ENCODE results near the gene DNAJC8.

The DNAJC8 gene

GRCh38 chr1:28194326-28195035 is 38.3 kb downstream of the DNAJC8 start:
- TF ChIP-seq TEAD4 (IDR thresholded peaks at IDR 0.05), result no peak
- no peak for TF ChIP-seq EGR1 (IDR thresholded peaks at IDR 0.05)
- TF ChIP-seq FOXM1 (IDR thresholded peaks at IDR 0.05; ENCODE audit: borderline replicate concordance, low read depth), result no peak
- TF ChIP-seq, protein P1, sequence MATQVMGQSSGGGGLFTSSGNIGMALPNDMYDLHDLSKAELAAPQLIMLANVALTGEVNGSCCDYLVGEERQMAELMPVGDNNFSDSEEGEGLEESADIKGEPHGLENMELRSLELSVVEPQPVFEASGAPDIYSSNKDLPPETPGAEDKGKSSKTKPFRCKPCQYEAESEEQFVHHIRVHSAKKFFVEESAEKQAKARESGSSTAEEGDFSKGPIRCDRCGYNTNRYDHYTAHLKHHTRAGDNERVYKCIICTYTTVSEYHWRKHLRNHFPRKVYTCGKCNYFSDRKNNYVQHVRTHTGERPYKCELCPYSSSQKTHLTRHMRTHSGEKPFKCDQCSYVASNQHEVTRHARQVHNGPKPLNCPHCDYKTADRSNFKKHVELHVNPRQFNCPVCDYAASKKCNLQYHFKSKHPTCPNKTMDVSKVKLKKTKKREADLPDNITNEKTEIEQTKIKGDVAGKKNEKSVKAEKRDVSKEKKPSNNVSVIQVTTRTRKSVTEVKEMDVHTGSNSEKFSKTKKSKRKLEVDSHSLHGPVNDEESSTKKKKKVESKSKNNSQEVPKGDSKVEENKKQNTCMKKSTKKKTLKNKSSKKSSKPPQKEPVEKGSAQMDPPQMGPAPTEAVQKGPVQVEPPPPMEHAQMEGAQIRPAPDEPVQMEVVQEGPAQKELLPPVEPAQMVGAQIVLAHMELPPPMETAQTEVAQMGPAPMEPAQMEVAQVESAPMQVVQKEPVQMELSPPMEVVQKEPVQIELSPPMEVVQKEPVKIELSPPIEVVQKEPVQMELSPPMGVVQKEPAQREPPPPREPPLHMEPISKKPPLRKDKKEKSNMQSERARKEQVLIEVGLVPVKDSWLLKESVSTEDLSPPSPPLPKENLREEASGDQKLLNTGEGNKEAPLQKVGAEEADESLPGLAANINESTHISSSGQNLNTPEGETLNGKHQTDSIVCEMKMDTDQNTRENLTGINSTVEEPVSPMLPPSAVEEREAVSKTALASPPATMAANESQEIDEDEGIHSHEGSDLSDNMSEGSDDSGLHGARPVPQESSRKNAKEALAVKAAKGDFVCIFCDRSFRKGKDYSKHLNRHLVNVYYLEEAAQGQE (IDR thresholded peaks at IDR 0.05; ENCODE audit: low read depth), result no peak
- no peak for TF ChIP-seq CEBPB (IDR thresholded peaks at IDR 0.05)
- no peak for TF ChIP-seq TCF12 (IDR thresholded peaks at IDR 0.05; ENCODE audit: low read depth)
- TF ChIP-seq TAF1 (IDR thresholded peaks at IDR 0.05; ENCODE audit: low read depth), result no peak
- TF ChIP-seq CREB1 (IDR thresholded peaks at IDR 0.05; ENCODE audit: low read depth), result no peak
- TF ChIP-seq ZBTB7A (IDR thresholded peaks at IDR 0.05; ENCODE audit: low read depth), result no peak
- no peak for TF ChIP-seq YY1 (IDR thresholded peaks at IDR 0.05; ENCODE audit: low read depth)
- TF ChIP-seq EP300 (IDR thresholded peaks at IDR 0.05; ENCODE audit: borderline replicate concordance), result no peak
- TF ChIP-seq RAD21 (IDR thresholded peaks at IDR 0.05; ENCODE audit: low read depth), result no peak
- no peak for TF ChIP-seq NFIC (IDR thresholded peaks at IDR 0.05)
- no peak for TF ChIP-seq MAX (IDR thresholded peaks at IDR 0.05)
- TF ChIP-seq USF1 (IDR thresholded peaks at IDR 0.05), result no peak

DNA sequence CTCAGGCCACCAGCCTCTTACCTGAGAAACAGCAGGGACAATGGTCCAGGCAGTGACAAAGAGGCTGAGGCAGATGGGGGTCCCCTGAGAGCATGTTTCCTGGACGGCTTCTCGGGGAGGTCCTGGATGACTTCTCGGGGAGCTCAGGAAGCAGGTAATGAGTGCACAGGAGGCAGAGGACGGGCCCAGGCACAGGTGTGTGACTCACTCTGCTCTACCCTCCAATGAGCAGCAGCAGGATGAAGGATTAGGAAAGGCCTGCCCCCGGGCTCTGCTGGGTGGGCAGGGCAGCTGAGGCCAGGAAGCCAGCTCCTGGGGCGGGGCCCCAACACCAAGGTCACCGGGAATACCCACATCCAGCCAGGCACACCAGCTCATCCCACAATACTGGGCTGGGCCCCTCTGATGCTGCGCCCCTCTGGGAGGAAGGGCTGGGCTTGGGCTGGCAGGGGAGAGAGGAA is 39.1 kb downstream of the DNAJC8 start:
- TF ChIP-seq TAF1 (IDR thresholded peaks at IDR 0.05; ENCODE audit: low read depth) (no peak), ZBTB7A (IDR thresholded peaks at IDR 0.05; ENCODE audit: low read depth) (no peak), CEBPB (IDR thresholded peaks at IDR 0.05) (no peak), MAX (IDR thresholded peaks at IDR 0.05) (no peak)

DNA sequence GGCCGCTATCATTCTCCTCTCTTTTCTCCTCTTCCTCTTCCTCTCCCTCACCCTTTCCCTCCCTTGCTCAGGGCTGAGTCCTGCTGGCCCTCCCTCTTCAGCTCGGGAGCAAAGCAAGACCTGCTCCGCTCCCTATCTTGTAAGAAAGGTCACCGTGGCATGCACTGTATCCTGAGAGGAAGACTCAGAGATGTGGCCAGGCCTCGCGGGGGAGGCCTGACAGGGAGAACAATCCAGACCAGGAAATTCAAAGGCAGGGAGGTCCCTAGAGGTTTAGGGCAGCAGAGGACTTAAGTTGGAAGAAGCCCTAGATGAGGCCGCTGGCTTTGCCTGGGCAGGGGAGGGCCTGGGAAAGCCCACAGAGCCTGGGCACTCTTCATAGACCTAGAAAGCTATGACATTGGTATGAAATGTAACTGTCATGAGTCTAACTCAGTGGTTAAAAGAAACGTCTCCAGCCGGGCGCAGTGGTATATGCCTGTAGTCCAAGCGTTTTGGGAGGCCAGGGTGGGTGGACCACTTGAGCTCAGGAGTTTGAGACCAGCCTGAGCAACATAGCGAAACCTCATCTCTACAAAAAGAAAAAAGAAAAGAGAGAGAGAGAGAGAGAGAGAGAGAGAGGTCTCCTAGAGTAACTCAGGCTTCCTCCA is 41.7 kb downstream of the DNAJC8 start:
- TF ChIP-seq MAX (IDR thresholded peaks at IDR 0.05) (no peak), TCF12 (IDR thresholded peaks at IDR 0.05; ENCODE audit: low read depth) (no peak)

DNA sequence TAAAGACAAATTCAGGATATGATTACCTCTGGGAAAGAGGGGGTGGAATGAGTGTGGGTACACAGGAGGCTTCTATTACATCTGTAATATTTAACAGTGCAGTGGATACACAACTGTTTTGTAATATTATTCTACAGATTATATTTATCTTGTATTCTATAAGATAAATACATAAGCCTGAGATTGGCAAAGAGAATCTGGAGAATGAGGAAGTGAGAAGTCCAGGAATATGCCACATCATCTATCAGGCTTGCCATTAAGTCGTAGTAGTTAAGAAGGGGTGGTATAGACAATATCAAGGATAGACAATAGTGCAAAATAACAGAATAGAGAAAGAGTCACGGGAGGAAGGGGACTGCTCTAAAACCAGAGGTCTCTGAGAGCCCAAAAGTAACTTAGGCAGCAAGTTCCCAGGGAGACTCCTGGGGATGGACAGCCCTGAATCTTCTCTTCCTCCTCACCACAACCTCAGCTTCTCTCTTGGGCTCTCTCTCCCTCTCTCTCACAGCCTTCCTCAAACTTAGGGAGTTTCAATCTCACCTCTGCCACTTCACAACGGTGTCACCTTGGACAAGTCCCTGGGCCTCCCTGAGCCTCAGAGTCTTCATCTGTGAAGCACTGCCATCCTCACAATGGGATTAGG is 42.4 kb downstream of the DNAJC8 start:
- no peak for TF ChIP-seq RAD21 (IDR thresholded peaks at IDR 0.05; ENCODE audit: low read depth)
- no peak for TF ChIP-seq TCF12 (IDR thresholded peaks at IDR 0.05; ENCODE audit: low read depth)
- TF ChIP-seq EGR1 (IDR thresholded peaks at IDR 0.05), result no peak
- no peak for TF ChIP-seq CREB1 (IDR thresholded peaks at IDR 0.05; ENCODE audit: low read depth)
- TF ChIP-seq FOXM1 (IDR thresholded peaks at IDR 0.05; ENCODE audit: borderline replicate concordance, low read depth), result no peak
- TF ChIP-seq, protein P1 (IDR thresholded peaks at IDR 0.05; ENCODE audit: low read depth), result no peak
- TF ChIP-seq USF1 (IDR thresholded peaks at IDR 0.05), result no peak
- TF ChIP-seq TAF1 (IDR thresholded peaks at IDR 0.05; ENCODE audit: low read depth), result no peak
- TF ChIP-seq EP300 (IDR thresholded peaks at IDR 0.05; ENCODE audit: borderline replicate concordance), result no peak
- no peak for TF ChIP-seq CEBPB (IDR thresholded peaks at IDR 0.05)
- no peak for TF ChIP-seq ZBTB7A (IDR thresholded peaks at IDR 0.05; ENCODE audit: low read depth)
- no peak for TF ChIP-seq MAX (IDR thresholded peaks at IDR 0.05)
- no peak for TF ChIP-seq YY1 (IDR thresholded peaks at IDR 0.05; ENCODE audit: low read depth)
- no peak for TF ChIP-seq TEAD4 (IDR thresholded peaks at IDR 0.05)

- TF ChIP-seq EGR1 (IDR thresholded peaks at IDR 0.05) (no peak), NFIC (IDR thresholded peaks at IDR 0.05) (no peak), TCF12 (IDR thresholded peaks at IDR 0.05; ENCODE audit: low read depth) (no peak), TAF1 (IDR thresholded peaks at IDR 0.05; ENCODE audit: low read depth) (no peak), USF1 (IDR thresholded peaks at IDR 0.05) (no peak), CREB1 (IDR thresholded peaks at IDR 0.05; ENCODE audit: low read depth) (no peak), EP300 (IDR thresholded peaks at IDR 0.05; ENCODE audit: borderline replicate concordance) (no peak), ZBTB7A (IDR thresholded peaks at IDR 0.05; ENCODE audit: low read depth) (no peak), CEBPB (IDR thresholded peaks at IDR 0.05) (no peak), TEAD4 (IDR thresholded peaks at IDR 0.05) (no peak), FOXM1 (IDR thresholded peaks at IDR 0.05; ENCODE audit: borderline replicate concordance, low read depth) (no peak), YY1 (IDR thresholded peaks at IDR 0.05; ENCODE audit: low read depth) (no peak), MAX (IDR thresholded peaks at IDR 0.05) (no peak)
- TF ChIP-seq, protein P1 (IDR thresholded peaks at IDR 0.05; ENCODE audit: low read depth), result no peak
Observed at GRCh38 chr1:28185071-28185470, 47.8 kb downstream of the DNAJC8 start.
